ENCODE measurements around the gene PROX2. TPM values are rescaled to one million over a fixed set of nuclear protein-coding genes. Genes with fewer than 3 reads are reported as not detected.
A peak's percentile ranks its signal among the peaks of the same experiment; 100 is the strongest.

The PROX2 gene
- total and polyA plus RNA-seq, 4 donors, result 0.06 to 3.9 (median 1.3) TPM; not detected in 1

DNA sequence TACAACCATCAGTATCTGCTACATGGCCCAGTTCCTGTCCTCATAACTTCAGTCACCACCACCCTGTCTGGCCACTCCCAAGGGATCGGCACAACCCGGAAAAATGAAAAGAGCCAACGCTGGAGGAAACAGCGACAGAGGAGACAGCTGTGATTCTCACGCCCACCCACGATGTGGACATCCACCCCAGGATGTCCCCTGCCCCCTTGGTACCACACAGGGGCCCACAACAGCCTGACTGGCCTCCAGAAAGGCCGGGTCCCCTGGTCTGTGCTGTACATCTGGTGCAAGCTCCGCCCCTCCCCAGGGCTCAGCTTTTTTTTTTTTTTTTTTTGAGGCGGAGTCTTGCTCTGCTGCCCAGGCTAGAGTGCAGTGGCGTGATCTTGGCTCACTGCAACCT, 34.6 kb upstream of the PROX2 start:
- 87% methylated on average over 6 of the region's 10 CpGs for WGBS (ENCODE audit: insufficient coverage)
- Histone ChIP-seq H3K27me3 (ENCODE audit: control insufficient read depth, insufficient read depth, low read length) (no peaks in the 10 kb centered on the region), H3K9me3 (ENCODE audit: control insufficient read depth, insufficient read depth, low read length) (no peaks in the 10 kb centered on the region), H3K27ac (ENCODE audit: low read depth, low read length) (no peak overlapping the region), H3K4me3 (ENCODE audit: low read depth, low read length) (no peak overlapping the region), H3K36me3 (ENCODE audit: control insufficient read depth, insufficient read depth, low read length) (peaks cover 62% of the 10 kb centered on the region), H3K4me1 (ENCODE audit: control insufficient read depth, insufficient read depth, low read length) (peaks cover 29% of the 10 kb centered on the region)
- DNase-seq (ENCODE audit: low read depth in 4 of 6, low spot score in 6 of 6), result no peak

DNA sequence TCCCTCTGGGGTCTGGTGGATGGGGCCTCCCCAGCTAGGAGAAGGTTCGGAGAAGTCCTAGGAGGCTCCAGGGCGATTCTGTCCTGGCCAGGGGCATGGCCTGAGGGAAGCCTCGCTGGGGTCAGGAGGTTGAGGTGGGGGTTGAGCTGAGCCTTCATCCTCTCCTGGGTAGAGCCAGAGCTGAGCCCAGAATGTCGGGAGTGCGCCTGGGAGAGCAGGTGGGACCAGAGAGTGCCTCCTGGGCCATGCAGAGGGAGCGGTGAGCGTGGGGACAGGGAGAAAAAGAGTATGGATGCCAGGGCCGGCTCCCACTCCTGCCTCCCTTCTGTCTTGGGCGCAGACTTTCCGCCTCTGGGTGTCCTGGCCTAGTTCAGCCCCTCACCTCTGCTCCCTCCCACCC, 34.0 kb upstream of the PROX2 start:
- Histone ChIP-seq H3K4me1 (ENCODE audit: control insufficient read depth, insufficient read depth, low read length) (peaks cover 32% of the 10 kb centered on the region), H3K36me3 (ENCODE audit: control insufficient read depth, insufficient read depth, low read length) (peaks cover 60% of the 10 kb centered on the region), H3K4me3 (ENCODE audit: low read depth, low read length) (no peak overlapping the region), H3K27ac (ENCODE audit: low read depth, low read length) (no peak overlapping the region), H3K9me3 (ENCODE audit: control insufficient read depth, insufficient read depth, low read length) (no peaks in the 10 kb centered on the region), H3K27me3 (ENCODE audit: control insufficient read depth, insufficient read depth, low read length) (no peaks in the 10 kb centered on the region)
- 95% methylated on average over 5 of the region's 10 CpGs for WGBS (ENCODE audit: insufficient coverage)
- no peak for DNase-seq (ENCODE audit: low read depth in 4 of 6, low spot score in 6 of 6)

DNA sequence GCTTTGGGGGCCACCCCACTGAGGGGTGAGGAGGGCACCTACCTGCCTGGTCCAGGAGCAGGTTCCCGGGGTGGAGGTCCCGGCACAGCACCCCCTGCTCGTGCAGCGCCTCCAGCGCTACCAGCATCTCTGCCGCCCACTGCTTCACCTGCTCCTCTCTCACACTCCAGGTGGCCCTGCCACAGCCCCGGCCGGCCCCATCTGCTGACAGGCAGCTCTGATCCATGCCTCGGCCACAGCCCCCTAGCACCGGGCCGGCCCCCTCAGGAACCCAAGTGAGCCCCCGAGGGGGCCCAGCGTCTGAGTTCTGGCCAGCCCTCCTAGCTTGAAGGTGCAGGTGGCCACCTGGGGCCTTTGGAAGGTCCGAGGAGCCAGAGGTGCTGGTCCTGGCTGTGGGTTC, 33.6 kb upstream of the PROX2 start:
- Histone ChIP-seq H3K4me3 (ENCODE audit: low read depth, low read length) (no peak overlapping the region), H3K27me3 (ENCODE audit: control insufficient read depth, insufficient read depth, low read length) (no peaks in the 10 kb centered on the region)
- WGBS (ENCODE audit: insufficient coverage), result 88% methylated on average over 14 of the region's 14 CpGs

DNA sequence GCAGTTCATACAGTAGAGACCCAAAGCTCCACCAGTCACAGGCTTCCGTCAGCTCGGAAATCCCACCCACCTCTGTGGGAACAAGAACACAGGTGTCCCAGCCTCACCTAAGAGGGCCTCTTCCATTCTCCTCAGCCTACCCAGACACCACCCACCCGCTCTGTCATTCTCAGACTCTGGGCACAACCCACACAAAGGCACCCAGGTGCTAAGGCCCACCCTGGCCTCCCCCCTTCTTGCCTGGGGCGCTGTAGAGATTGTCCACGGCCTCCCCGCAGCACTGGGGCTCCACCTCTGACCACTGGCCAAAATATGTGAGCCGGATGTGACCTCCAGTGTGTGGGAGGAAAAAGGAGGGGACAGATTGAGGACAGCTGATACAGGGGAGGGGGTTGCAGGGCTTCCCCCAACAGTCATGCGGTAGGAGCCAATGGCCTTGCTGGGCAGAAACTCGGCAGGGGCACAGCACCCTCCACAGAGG, 33.0 kb upstream of the PROX2 start:
- peaks cover 32% of the 10 kb centered on the region for H3K4me1 ChIP-seq (ENCODE audit: control insufficient read depth, insufficient read depth, low read length)
- H3K9me3 ChIP-seq (ENCODE audit: control insufficient read depth, insufficient read depth, low read length), result no peaks in the 10 kb centered on the region
- H3K4me3 ChIP-seq (ENCODE audit: low read depth, low read length), result no peak overlapping the region
- peaks cover 62% of the 10 kb centered on the region for H3K36me3 ChIP-seq (ENCODE audit: control insufficient read depth, insufficient read depth, low read length)
- 91% methylated on average over 9 of the region's 9 CpGs for WGBS (ENCODE audit: insufficient coverage)
- H3K27ac ChIP-seq (ENCODE audit: low read depth, low read length), result no peak overlapping the region
- H3K27me3 ChIP-seq (ENCODE audit: control insufficient read depth, insufficient read depth, low read length), result no peaks in the 10 kb centered on the region
- no peak for DNase-seq (ENCODE audit: low read depth in 4 of 6, low spot score in 6 of 6)

More for the DNA sequence above, 33.6 kb upstream of the PROX2 start:
- H3K27ac ChIP-seq (ENCODE audit: low read depth, low read length), result no peak overlapping the region
- peaks cover 62% of the 10 kb centered on the region for H3K36me3 ChIP-seq (ENCODE audit: control insufficient read depth, insufficient read depth, low read length)
- H3K4me1 ChIP-seq (ENCODE audit: control insufficient read depth, insufficient read depth, low read length), result peaks cover 32% of the 10 kb centered on the region
- no peak for DNase-seq (ENCODE audit: low read depth in 4 of 6, low spot score in 6 of 6)
- no peaks in the 10 kb centered on the region for H3K9me3 ChIP-seq (ENCODE audit: control insufficient read depth, insufficient read depth, low read length)

DNA sequence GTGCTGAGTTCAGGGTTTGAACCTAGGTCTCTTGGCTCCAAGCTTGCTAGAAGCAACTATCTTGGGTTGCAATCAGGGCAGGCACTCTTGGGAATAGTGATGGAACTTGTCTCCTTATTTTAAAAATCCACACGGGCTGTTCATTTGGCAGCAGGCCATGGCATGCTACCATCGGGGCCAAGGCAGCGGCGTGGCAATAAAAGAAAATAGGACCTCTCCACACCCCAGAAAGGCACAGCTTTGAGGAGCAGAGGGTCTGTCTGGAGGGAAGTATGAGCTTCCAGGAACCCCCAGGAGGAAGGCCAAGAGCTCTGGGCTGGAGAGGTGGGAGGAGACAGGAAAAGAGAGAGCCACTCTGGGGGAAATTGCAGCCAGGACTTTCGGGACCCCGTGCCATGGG, 31.8 kb upstream of the PROX2 start:
- Histone ChIP-seq H3K4me3 (ENCODE audit: low read depth, low read length) (no peak overlapping the region), H3K27me3 (ENCODE audit: control insufficient read depth, insufficient read depth, low read length) (no peaks in the 10 kb centered on the region), H3K36me3 (ENCODE audit: control insufficient read depth, insufficient read depth, low read length) (peaks cover 65% of the 10 kb centered on the region), H3K4me1 (ENCODE audit: control insufficient read depth, insufficient read depth, low read length) (peaks cover 32% of the 10 kb centered on the region), H3K27ac (ENCODE audit: low read depth, low read length) (peak overlapping the region; percentile 33), H3K9me3 (ENCODE audit: control insufficient read depth, insufficient read depth, low read length) (no peaks in the 10 kb centered on the region)
- 35% methylated on average over 2 of the region's 6 CpGs for WGBS (ENCODE audit: insufficient coverage)
- DNase-seq (ENCODE audit: low read depth in 4 of 6, low spot score in 6 of 6), result peak in 1 of 6 donors; percentile 59

DNA sequence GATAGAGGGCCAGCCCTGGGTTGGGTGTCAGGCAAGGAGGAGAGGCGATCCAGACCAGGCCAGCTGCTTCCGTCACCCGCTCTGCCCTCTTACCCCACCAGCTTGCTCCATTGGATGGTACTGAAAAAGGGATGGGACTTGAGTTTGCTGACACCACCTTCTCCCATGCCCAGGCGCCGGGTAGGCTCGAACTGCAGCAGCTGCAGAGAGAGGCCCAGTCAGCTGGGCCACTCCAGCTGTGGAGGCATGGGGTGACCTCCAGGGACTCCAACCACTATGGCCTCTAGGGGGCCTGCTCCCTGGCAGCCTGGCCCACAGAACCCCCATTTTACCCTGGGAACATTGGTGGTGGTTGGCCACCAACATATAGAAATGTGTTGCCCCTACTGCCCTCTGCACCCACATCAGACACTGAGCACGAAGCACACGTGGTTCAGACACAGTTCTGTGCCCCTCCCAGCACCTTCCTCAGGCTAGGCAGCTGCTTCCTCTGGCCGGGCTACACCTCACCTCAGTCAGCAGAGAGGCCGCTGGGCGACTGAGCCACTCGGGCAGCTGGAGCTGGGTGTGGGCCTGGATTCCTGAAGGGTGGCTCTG, 31.1 kb upstream of the PROX2 start:
- Histone ChIP-seq H3K27ac (ENCODE audit: low read depth, low read length) (no peak overlapping the region), H3K4me1 (ENCODE audit: control insufficient read depth, insufficient read depth, low read length) (peaks cover 32% of the 10 kb centered on the region), H3K4me3 (ENCODE audit: low read depth, low read length) (no peak overlapping the region), H3K27me3 (ENCODE audit: control insufficient read depth, insufficient read depth, low read length) (no peaks in the 10 kb centered on the region), H3K36me3 (ENCODE audit: control insufficient read depth, insufficient read depth, low read length) (peaks cover 65% of the 10 kb centered on the region), H3K9me3 (ENCODE audit: control insufficient read depth, insufficient read depth, low read length) (no peaks in the 10 kb centered on the region)
- DNase-seq (ENCODE audit: low read depth in 4 of 6, low spot score in 6 of 6), result no peak
- WGBS (ENCODE audit: insufficient coverage), result 82% methylated on average over 8 of the region's 12 CpGs

DNA sequence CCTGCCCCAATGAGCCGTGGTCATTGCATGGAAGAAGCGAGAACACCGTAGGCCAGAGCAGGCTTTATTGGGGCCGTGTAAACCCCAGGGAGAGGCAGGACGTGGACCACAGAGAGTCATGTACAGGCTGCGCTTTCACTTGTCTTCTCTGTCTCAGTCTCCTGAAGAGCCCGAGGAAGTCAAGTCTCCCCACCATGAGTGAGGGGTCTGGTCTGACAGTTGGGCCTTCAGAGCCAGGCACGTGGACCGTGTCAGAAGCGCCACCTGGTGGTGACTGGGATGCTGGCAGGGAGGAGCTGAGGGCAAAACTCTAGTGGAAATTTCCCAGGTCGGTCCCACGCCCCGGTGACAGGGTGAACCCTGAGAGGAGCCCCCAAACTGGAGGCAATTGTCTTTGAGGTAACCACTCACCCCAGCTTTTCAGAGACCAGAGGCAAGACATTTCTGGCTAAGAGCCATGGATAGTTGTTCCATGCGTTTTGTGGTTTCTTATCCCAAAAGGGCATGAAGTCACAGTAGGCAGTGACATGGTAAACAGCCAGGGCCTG, 29.7 kb upstream of the PROX2 start:
- H3K36me3 ChIP-seq (ENCODE audit: control insufficient read depth, insufficient read depth, low read length), result peaks cover 62% of the 10 kb centered on the region
- peaks cover 32% of the 10 kb centered on the region for H3K4me1 ChIP-seq (ENCODE audit: control insufficient read depth, insufficient read depth, low read length)
- WGBS (ENCODE audit: insufficient coverage), result 52% methylated on average over 14 of the region's 14 CpGs
- no peak overlapping the region for H3K27ac ChIP-seq (ENCODE audit: low read depth, low read length)
- H3K4me3 ChIP-seq (ENCODE audit: low read depth, low read length), result no peak overlapping the region
- no peaks in the 10 kb centered on the region for H3K9me3 ChIP-seq (ENCODE audit: control insufficient read depth, insufficient read depth, low read length)
- peak in 3 of 6 donors; percentile 39 to 83 (median 78) for DNase-seq (ENCODE audit: low read depth in 4 of 6, low spot score in 6 of 6)
- H3K27me3 ChIP-seq (ENCODE audit: control insufficient read depth, insufficient read depth, low read length), result no peaks in the 10 kb centered on the region

DNA sequence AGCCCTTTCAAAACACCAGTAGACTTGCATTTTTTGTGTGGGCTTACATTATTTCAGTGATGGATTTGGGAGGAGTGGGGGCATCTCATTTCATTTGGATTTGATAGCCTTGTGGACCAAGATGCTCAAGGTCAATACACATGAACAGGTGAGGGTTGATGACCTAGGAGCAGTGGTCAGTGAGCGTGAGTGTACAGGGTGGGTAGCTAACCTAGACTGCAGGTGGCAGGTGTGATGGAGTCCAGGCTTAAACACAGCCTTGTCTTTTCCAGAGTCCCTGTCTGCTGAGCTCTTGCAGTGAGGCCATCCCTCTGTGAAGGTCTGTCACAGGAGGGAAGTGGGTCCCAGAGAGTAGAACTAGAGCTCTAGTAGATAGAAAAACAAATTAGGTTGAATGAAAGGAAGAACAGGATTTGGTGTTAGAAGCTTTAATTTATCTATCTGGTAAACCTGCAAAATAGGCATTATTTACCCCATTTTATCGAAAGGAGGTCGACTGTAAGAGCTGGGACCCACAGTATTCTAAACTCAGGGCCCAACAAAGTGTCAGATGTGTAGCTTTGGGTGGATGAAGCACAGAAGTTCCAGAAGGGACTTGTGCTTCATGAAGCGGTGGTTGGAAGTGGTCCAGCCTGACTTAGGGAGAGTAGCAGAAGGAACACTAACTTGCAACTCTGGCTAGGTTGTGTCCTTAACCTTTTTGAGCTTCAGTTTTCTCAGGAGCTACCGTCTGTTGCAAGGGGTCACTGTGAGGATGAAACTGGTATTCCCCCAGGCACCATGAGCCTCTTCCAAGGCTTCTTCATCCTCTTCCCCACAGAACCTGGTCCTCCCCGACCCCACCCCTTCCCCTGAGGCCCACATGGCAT, 28.9 kb upstream of the PROX2 start:
- H3K9me3 ChIP-seq (ENCODE audit: control insufficient read depth, insufficient read depth, low read length), result no peaks in the 10 kb centered on the region
- H3K27ac ChIP-seq (ENCODE audit: low read depth, low read length), result no peak overlapping the region
- 95% methylated on average over 4 of the region's 6 CpGs for WGBS (ENCODE audit: insufficient coverage)
- H3K27me3 ChIP-seq (ENCODE audit: control insufficient read depth, insufficient read depth, low read length), result no peaks in the 10 kb centered on the region
- H3K4me1 ChIP-seq (ENCODE audit: control insufficient read depth, insufficient read depth, low read length), result peaks cover 32% of the 10 kb centered on the region
- H3K36me3 ChIP-seq (ENCODE audit: control insufficient read depth, insufficient read depth, low read length), result peaks cover 63% of the 10 kb centered on the region
- no peak for DNase-seq (ENCODE audit: low read depth in 4 of 6, low spot score in 6 of 6)
- H3K4me3 ChIP-seq (ENCODE audit: low read depth, low read length), result no peak overlapping the region

DNA sequence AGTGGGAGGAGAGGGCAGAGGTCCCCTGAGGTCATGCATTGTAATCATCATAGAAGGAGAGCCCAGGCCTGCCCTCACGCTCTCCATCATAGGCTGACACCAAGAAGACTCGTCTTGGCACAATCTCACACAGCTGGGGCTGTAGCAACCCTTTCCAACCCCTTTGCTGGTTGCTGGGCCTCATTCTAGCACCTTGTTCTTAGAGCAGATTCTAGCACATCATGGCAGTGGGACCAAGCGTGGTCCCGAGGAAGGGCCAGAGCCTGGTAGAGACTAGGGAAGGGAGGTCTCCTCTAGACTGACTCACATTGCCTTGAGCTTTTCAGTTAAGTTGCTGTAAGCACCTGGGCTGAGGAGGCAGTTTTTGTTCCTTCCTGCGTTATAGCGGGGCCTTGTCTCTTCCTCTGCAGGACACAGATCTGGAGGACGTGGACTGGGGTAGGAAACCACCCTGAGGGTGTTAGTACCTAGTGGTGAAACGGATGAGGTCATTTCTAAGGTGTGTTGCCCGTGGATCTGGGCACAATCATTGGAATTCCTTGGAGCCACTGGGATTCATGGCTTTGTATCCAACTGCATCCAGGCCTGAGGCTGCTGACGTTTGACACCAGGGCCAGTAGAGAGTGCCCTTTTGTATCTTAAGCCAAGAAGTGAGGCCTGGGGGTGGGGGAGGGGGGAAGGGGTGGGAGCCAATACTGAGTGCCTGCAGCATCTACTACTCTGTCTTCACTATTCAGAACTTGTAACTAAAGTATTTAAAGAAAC, 27.2 kb upstream of the PROX2 start:
- 79% methylated on average over 8 of the region's 10 CpGs for WGBS (ENCODE audit: insufficient coverage)
- no peak for DNase-seq (ENCODE audit: low read depth in 4 of 6, low spot score in 6 of 6)
- H3K9me3 ChIP-seq (ENCODE audit: control insufficient read depth, insufficient read depth, low read length), result no peaks in the 10 kb centered on the region
- H3K27ac ChIP-seq (ENCODE audit: low read depth, low read length), result no peak overlapping the region
- H3K27me3 ChIP-seq (ENCODE audit: control insufficient read depth, insufficient read depth, low read length), result no peaks in the 10 kb centered on the region
- H3K4me3 ChIP-seq (ENCODE audit: low read depth, low read length), result no peak overlapping the region
- peaks cover 21% of the 10 kb centered on the region for H3K4me1 ChIP-seq (ENCODE audit: control insufficient read depth, insufficient read depth, low read length)
- peaks cover 63% of the 10 kb centered on the region for H3K36me3 ChIP-seq (ENCODE audit: control insufficient read depth, insufficient read depth, low read length)

Measured in spinal cord (tissue), 10 donors.